Natural killer cell (primary cell): ENCODE results near the gene PTPRM. TPM values are rescaled to one million over a fixed set of nuclear protein-coding genes. Genes with fewer than 3 reads are reported as not detected.

Experiments used
- ATAC-seq, 3 donors: fragments of 150-1000 bp in 2 of 3; fragments of 200-7000 bp in 1 of 3; cut with Tn5 transposase; 1 replicate in 1 of 3; 2 replicates in 2 of 3; pipeline ENCODE4 v1.10.0; 2021; ENCODE audit warnings: mild to moderate bottlenecking in 2 of 3, moderate library complexity in 2 of 3
- DNase-seq, 2 donors: peaks; one replicate each; pipeline versions ENCODE4 v3.0.0 to v3.0.0-alpha.2; 2013 to 2021; ENCODE audit warnings: mixed read lengths in 1 of 2
- H3K27ac ChIP-seq: one replicate; pipeline ENCODE4 v1.5.1; 2013; ENCODE audit warnings: mild to moderate bottlenecking, low read length
- H3K27me3 ChIP-seq: one replicate; pipeline ENCODE4 v1.6.1; 2013; ENCODE audit warnings: low read length; ENCODE audit not compliant: control insufficient read depth, insufficient read depth
- H3K36me3 ChIP-seq: one replicate; pipeline ENCODE4 v1.6.1; 2013; ENCODE audit warnings: low read length; ENCODE audit not compliant: control insufficient read depth, insufficient read depth
- H3K4me1 ChIP-seq: one replicate; pipeline ENCODE4 v1.6.1; 2013; ENCODE audit warnings: low read length; ENCODE audit not compliant: control insufficient read depth, insufficient read depth
- H3K4me3 ChIP-seq: one replicate; pipeline ENCODE4 v1.5.1; 2013; ENCODE audit warnings: low read length
- H3K9me3 ChIP-seq: one replicate; pipeline ENCODE4 v1.6.1; 2013; ENCODE audit warnings: low read length; ENCODE audit not compliant: control insufficient read depth, insufficient read depth
- H3K27ac Mint-ChIP-seq, 2 donors: one replicate each; pipeline ENCODE4 v1.8.0; 2022; ENCODE audit warnings: mild to moderate bottlenecking in 2 of 2, mixed read lengths in 2 of 2, moderate library complexity in 1 of 2
- H3K27me3 Mint-ChIP-seq, 2 donors: one replicate each; pipeline ENCODE4 v1.8.0; 2022; ENCODE audit warnings: low read depth in 2 of 2, mixed read lengths in 2 of 2
- H3K36me3 Mint-ChIP-seq: one replicate; pipeline ENCODE4 v1.8.0; 2022; ENCODE audit warnings: mixed read lengths
- H3K4me1 Mint-ChIP-seq, 2 donors: one replicate each; pipeline ENCODE4 v1.8.0; 2022; ENCODE audit warnings: mixed read lengths in 2 of 2
- H3K4me3 Mint-ChIP-seq: one replicate; pipeline ENCODE4 v1.8.0; 2022; ENCODE audit warnings: mild to moderate bottlenecking, moderate library complexity, mixed read lengths
- H3K9me3 Mint-ChIP-seq, 2 donors: one replicate each; pipeline ENCODE4 v1.8.0; 2022; ENCODE audit warnings: mixed read lengths in 2 of 2
- WGBS: methylation state at CpG from one replicate; pipeline ENCODE4 v1.1.7; 2013; ENCODE audit warnings: missing lambda C conversion rate; ENCODE audit not compliant: insufficient coverage; 5-methylcytosine and 5-hydroxymethylcytosine counted together
- intact Hi-C: fragments of 100-400 bp; cut with micrococcal nuclease; formaldehyde crosslinking; loops from one replicate; pipeline ENCODE4 v1.14.2; 2022
- total RNA-seq, 4 donors: library from RNA; stranded (reverse); fragments of 120-200 nt in 1 of 4; gene quantifications; one replicate each; pipeline versions ENCODE4 v1.2.3 to v1.2.4, GENCODE V29; 2013 to 2022
- TF ChIP-seq, protein P1 (sequence below): fragments of 200-600 bp; IDR thresholded peaks from one replicate; pipeline ENCODE4 v1.8.0; 2022; ENCODE audit warnings: antibody characterized with exemption

Gene PTPRM
- total RNA-seq, 3 donors from 2014 or later (not counting 1 experiment from before 2014, with no cell fraction given) = 5.0 to 13.2 (median 12.1) TPM

DNA sequence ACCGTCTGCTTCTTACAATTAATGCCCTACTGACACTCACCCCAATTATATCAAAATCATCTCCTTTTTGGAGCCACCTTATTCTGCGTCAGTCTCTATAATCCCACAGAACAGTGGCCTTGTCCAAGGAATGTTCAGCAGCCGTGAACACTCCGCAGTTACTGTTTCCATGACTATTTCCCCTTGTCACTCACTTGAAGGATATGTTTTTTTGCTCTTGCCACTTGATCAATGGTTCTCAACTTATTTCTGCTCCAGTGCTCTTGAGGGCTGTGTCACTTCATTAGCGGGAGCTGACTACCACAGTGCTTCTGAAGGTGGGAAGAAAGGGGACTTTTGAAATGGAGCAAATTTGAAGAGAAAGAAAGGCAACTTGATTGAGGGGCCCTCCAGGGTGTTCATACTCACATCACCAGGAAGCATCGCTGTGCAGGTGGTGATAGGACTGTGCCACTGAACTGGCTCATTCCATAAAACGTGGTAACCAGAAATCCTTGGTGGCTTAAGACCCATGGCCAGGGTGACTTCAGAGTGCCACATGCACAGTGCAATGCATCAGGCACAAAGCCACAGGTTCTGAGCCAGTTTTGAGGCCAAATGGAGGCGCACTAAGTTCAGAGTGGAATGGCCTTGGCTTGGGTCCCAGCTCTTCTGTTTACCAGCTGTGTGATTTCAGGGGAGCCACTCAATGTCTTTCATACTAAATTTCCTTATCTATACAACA is 721.5 kb downstream of the PTPRM start:
- no peaks in the 10 kb centered on the region for H3K4me1 Mint-ChIP-seq
- DNase-seq (no peak), ATAC-seq (no peak)
- H3K27ac Mint-ChIP-seq = no peak overlapping the region
- Histone ChIP-seq H3K4me3 (no peak overlapping the region), H3K36me3 (no peaks in the 10 kb centered on the region), H3K27me3 (no peaks in the 10 kb centered on the region), H3K9me3 (no peaks in the 10 kb centered on the region), H3K27ac (no peak overlapping the region), H3K4me1 (no peaks in the 10 kb centered on the region)
- no peaks in the 10 kb centered on the region for H3K36me3 Mint-ChIP-seq
- no peaks in the 10 kb centered on the region for H3K27me3 Mint-ChIP-seq
- H3K9me3 Mint-ChIP-seq = no peaks in the 10 kb centered on the region
- WGBS = 95% methylated on average over 8 of the region's 8 CpGs
- TF ChIP-seq, protein P1, sequence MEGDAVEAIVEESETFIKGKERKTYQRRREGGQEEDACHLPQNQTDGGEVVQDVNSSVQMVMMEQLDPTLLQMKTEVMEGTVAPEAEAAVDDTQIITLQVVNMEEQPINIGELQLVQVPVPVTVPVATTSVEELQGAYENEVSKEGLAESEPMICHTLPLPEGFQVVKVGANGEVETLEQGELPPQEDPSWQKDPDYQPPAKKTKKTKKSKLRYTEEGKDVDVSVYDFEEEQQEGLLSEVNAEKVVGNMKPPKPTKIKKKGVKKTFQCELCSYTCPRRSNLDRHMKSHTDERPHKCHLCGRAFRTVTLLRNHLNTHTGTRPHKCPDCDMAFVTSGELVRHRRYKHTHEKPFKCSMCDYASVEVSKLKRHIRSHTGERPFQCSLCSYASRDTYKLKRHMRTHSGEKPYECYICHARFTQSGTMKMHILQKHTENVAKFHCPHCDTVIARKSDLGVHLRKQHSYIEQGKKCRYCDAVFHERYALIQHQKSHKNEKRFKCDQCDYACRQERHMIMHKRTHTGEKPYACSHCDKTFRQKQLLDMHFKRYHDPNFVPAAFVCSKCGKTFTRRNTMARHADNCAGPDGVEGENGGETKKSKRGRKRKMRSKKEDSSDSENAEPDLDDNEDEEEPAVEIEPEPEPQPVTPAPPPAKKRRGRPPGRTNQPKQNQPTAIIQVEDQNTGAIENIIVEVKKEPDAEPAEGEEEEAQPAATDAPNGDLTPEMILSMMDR = no peak
- intact Hi-C loops = no loop called here
- H3K4me3 Mint-ChIP-seq = no peak overlapping the region

DNA sequence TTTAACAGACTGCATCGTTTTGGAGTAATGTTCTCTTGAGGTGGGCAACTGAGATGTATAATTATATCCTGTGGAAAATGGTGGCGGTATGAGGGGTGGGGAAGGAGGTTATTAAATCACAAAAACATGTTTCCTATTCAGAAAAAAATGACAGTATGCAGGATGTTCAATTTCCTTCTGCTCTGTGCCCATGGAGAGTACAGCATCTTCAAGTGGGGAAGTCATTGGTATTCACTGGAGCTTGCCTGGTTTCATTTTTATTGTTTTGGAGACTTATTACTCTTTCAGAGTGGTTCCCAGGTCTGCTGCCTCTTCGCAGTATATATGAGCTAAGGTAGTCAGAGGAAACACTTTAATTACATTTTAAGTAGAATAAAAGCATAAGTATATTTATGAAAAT is 723.3 kb downstream of the PTPRM start:
- Mint-ChIP-seq H3K27me3 (no peaks in the 10 kb centered on the region), H3K36me3 (no peaks in the 10 kb centered on the region), H3K27ac (no peak overlapping the region), H3K9me3 (no peaks in the 10 kb centered on the region), H3K4me3 (no peak overlapping the region), H3K4me1 (no peaks in the 10 kb centered on the region)
- H3K4me3 ChIP-seq = no peak overlapping the region
- no peak overlapping the region for H3K27ac ChIP-seq
- TF ChIP-seq, protein P1 = no peak
- H3K4me1 ChIP-seq = no peaks in the 10 kb centered on the region
- DNase-seq (no peak), ATAC-seq (no peak)
- no peaks in the 10 kb centered on the region for H3K9me3 ChIP-seq
- intact Hi-C loops = no loop called here
- WGBS = 8% methylated on average over 2 of the region's 3 CpGs
- H3K27me3 ChIP-seq = no peaks in the 10 kb centered on the region
- H3K36me3 ChIP-seq = no peaks in the 10 kb centered on the region

DNA sequence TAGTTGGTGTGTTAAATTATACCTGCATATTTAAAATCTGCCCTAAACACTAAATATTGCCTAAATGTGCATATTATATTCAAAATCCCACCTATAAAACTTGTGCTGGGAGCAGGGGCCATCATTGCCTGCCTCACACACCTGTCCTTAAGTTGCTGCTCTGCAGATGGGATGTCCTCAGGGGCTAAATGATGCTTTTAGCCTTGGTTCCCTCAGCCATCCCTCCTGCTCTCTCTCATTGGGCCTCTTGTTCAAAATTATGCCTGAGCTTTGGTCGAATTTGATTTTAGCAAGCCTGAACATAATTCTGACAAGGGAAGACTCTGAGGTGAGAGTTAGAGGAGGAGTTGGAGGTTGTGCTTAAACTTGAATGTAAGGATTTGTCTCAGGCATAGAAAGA is 723.8 kb downstream of the PTPRM start:
- H3K4me3 ChIP-seq = no peak overlapping the region
- intact Hi-C loops = no loop called here
- WGBS = 58% methylated on average over 1 of the region's 1 CpG

More for the DNA sequence above, 723.8 kb downstream of the PTPRM start:
- Mint-ChIP-seq H3K27me3 (no peaks in the 10 kb centered on the region), H3K4me3 (no peak overlapping the region), H3K4me1 (no peaks in the 10 kb centered on the region), H3K27ac (no peak overlapping the region), H3K36me3 (no peaks in the 10 kb centered on the region), H3K9me3 (no peaks in the 10 kb centered on the region)
- Histone ChIP-seq H3K4me1 (no peaks in the 10 kb centered on the region), H3K27me3 (no peaks in the 10 kb centered on the region), H3K36me3 (no peaks in the 10 kb centered on the region), H3K27ac (no peak overlapping the region), H3K9me3 (no peaks in the 10 kb centered on the region)
- DNase-seq (no peak), ATAC-seq (no peak)
- TF ChIP-seq, protein P1 = no peak
